HG02870 (cell line): ENCODE data around the gene MSMO1.
A peak's percentile ranks its signal among the peaks of the same experiment; 100 is the strongest.
"Not testable (repeated sequence)": the region's sequence is repeated elsewhere in the genome, so short reads cannot be mapped to it uniquely, and the experiment has no call there.

ENCODE experiments used
- ATAC-seq: cut with Tn5 transposase; IDR thresholded peaks from one replicate; pipeline ENCODE4 v1.9.1; 2021; ENCODE audit warnings: mild to moderate bottlenecking, moderate library complexity; ENCODE audit not compliant: unreplicated experiment

MSMO1 gene

GRCh38 chr4:165324236-165324917 is 3.1 kb upstream of the MSMO1 start:
- ATAC-seq, result no peak

GRCh38 chr4:165324918-165325304 is 2.6 kb upstream of the MSMO1 start:
- ATAC-seq, result no peak

- no peak for ATAC-seq
Observed at GRCh38 chr4:165325732-165326512, 1.5 kb upstream of the MSMO1 start.

GRCh38 chr4:165326831-165327210 is 648 bp upstream of the MSMO1 start:
- no peak for ATAC-seq

GRCh38 chr4:165328101-165328425 is 594 bp downstream of the MSMO1 start:
- peak; percentile 0 for ATAC-seq

GRCh38 chr4:165328708-165329107 is 1.2 kb downstream of the MSMO1 start:
- no peak for ATAC-seq

GRCh38 chr4:165330071-165330470 is 2.6 kb downstream of the MSMO1 start:
- ATAC-seq, result no peak

GRCh38 chr4:165330666-165331065 is 3.2 kb downstream of the MSMO1 start:
- ATAC-seq, result no peak

- no peak for ATAC-seq
Observed at GRCh38 chr4:165331359-165331758, 3.9 kb downstream of the MSMO1 start.

GRCh38 chr4:165331823-165332222 is 4.4 kb downstream of the MSMO1 start:
- ATAC-seq, result no peak

GRCh38 chr4:165332502-165332901 is 5.0 kb downstream of the MSMO1 start:
- no peak for ATAC-seq

- no peak for ATAC-seq
Observed at GRCh38 chr4:165335163-165335703, 7.8 kb downstream of the MSMO1 start.

- no peak for ATAC-seq
Observed at GRCh38 chr4:165336743-165337142, 9.3 kb downstream of the MSMO1 start.

- ATAC-seq, result not testable (repeated sequence)
Observed at GRCh38 chr4:165342340-165342739, 14.9 kb downstream of the MSMO1 start.

- no peak for ATAC-seq
Observed at GRCh38 chr4:165343353-165344191, 16.1 kb downstream of the MSMO1 start.

- ATAC-seq, result no peak
Observed at GRCh38 chr4:165345666-165346417, 18.4 kb downstream of the MSMO1 start.

GRCh38 chr4:165347647-165348569 is 20.4 kb downstream of the MSMO1 start:
- ATAC-seq, result no peak

- ATAC-seq, result no peak
Observed at GRCh38 chr4:165351359-165352130, 24.1 kb downstream of the MSMO1 start.

GRCh38 chr4:165355900-165356300 is 28.4 kb downstream of the MSMO1 start:
- no peak for ATAC-seq
